ENCODE data around the gene UBE3A. TPM values are rescaled to one million over a fixed set of nuclear protein-coding genes. Genes with fewer than 3 reads are reported as not detected.
"Not testable (repeated sequence)": the region's sequence is repeated elsewhere in the genome, so short reads cannot be mapped to it uniquely, and the experiment has no call there.

The UBE3A gene
- total and polyA plus RNA-seq, 10 of the 15 experiments (the other 5 are each of a cell fraction or from before 2014, with no cell fraction given), result 29.4 to 82.9 (median 58.7) TPM

DNA sequence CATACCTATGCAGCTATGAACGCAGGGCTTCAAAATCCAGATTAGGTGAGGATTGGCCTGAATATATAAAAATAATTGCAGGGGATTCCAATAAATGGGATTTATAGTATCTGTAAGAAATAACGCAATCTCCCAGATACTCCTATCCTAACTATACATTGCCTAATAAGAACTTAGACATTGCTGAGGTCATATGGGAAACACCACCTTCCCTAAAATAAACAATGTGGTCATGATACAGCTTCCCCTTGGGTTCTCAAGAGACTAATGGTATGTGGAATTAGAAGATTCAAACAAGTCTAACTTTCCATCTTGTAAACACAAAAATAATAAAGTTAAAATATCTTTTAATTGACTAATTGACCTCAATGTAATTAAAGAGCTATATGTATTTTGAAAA lies 28.2 kb downstream of the UBE3A start:
- Histone ChIP-seq H3K27ac (ENCODE audit: control insufficient read depth, insufficient read depth) (no peak overlapping the region), H3K4me1 (ENCODE audit: control insufficient read depth, insufficient read depth, low read length) (no peaks in the 10 kb centered on the region), H3K4me3 (no peak overlapping the region), H3K9me3 (replicated peaks; ENCODE audit: control insufficient read depth, insufficient read depth, low read length) (peaks cover 8% of the 10 kb centered on the region), H4K20me1 (ENCODE audit: control insufficient read depth, insufficient read depth) (no peaks in the 10 kb centered on the region), H2AFZ (ENCODE audit: control insufficient read depth, low read depth, low read length) (no peak overlapping the region), H3K27me3 (replicated peaks in 1 of 2; ENCODE audit: control insufficient read depth in 2 of 2, insufficient read depth in 2 of 2, low read length in 1 of 2) (no peaks in the 10 kb centered on the region), H3K9ac (ENCODE audit: control insufficient read depth, insufficient read depth, low read length) (no peak overlapping the region), H3K79me2 (ENCODE audit: control insufficient read depth, insufficient read depth, low read length) (peaks cover 59% of the 10 kb centered on the region), H3K36me3 (ENCODE audit: control insufficient read depth in 2 of 2, insufficient read depth in 2 of 2, low read length in 1 of 2) (peaks cover 1 to 10% of the 10 kb centered on the region in 2 experiments; a peak in 3 of 4 replicates), H3K4me2 (ENCODE audit: control insufficient read depth, insufficient read depth) (no peak overlapping the region)
- BruUV-seq (replicated peaks), result no TSS peak
- ChIA-PET CTCF (interaction anchor here (1.2 kb wide), 1 partner anchor 25 kb away, joined by 5 read pairs; no protein-coding TSS in a partner anchor), RAD21 (ENCODE audit: unreplicated experiment) (interaction anchor here (0.8 to 1.6 kb wide), 5 partner anchors 15 to 31 kb away, joined by 3 to 5 read pairs (median 3); no protein-coding TSS in a partner anchor), POLR2A (interaction anchor here (0.9 to 1.4 kb wide), 2 partner anchors 9 to 12 kb away, joined by 3 to 4 read pairs; no protein-coding TSS in a partner anchor), SMC1A (ENCODE audit: uncharacterized antibody, unreplicated experiment) (interaction anchor here (0.7 to 2.1 kb wide), 4 partner anchors 14 to 25 kb away, joined by 3 to 6 read pairs (median 4); no protein-coding TSS in a partner anchor)
- 100% methylated on average over 2 of the region's 2 CpGs for WGBS (ENCODE audit: insufficient coverage, insufficient replicate concordance, low lambda C conversion rate, missing lambda C conversion rate)
- no peak for FAIRE-seq
- in situ Hi-C loops (cut with MboI), result no loop called here
- DNase-seq (ENCODE audit: low read depth, low spot score), result no peak
- no peak for ATAC-seq
- TF ChIP-seq TCF7 (IDR thresholded peaks at IDR 0.05; ENCODE audit: borderline replicate concordance) (no peak), ASH2L (IDR thresholded peaks at IDR 0.05; ENCODE audit: borderline replicate concordance, low read depth) (no peak), CHD4 (IDR thresholded peaks at IDR 0.05) (no peak), CHD1 (IDR thresholded peaks at IDR 0.05; ENCODE audit: low read depth, low read length) (no peak), NBN (IDR thresholded peaks at IDR 0.05) (no peak), NFYB (IDR thresholded peaks at IDR 0.05; ENCODE audit: insufficient read depth, low read depth, low read length) (no peak), SPI1 (IDR thresholded peaks at IDR 0.05; ENCODE audit: borderline replicate concordance, insufficient read depth, low read depth, low read length) (no peak), TCF12 (IDR thresholded peaks at IDR 0.05; ENCODE audit: low read depth, low read length) (no peak), MYC (IDR thresholded peaks at IDR 0.05; ENCODE audit: insufficient read depth, insufficient read length, insufficient replicate concordance, low read length, severe bottlenecking) (no peak), EZH2 (IDR thresholded peaks at IDR 0.05; ENCODE audit: borderline replicate concordance, control insufficient read depth, low read depth, low read length) (no peak), RBBP5 (conservative IDR thresholded peaks at IDR 0.05) (no peak)
- TF ChIP-seq, protein P1, sequence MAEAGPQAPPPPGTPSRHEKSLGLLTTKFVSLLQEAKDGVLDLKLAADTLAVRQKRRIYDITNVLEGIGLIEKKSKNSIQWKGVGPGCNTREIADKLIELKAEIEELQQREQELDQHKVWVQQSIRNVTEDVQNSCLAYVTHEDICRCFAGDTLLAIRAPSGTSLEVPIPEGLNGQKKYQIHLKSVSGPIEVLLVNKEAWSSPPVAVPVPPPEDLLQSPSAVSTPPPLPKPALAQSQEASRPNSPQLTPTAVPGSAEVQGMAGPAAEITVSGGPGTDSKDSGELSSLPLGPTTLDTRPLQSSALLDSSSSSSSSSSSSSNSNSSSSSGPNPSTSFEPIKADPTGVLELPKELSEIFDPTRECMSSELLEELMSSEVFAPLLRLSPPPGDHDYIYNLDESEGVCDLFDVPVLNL (IDR thresholded peaks at IDR 0.05; ENCODE audit: low read depth, low read length), result no peak
- intact Hi-C loops (cut with micrococcal nuclease; ENCODE audit: unreplicated experiment), result no loop called here

GRCh38 chr15:25409731-25410130 lies 29.1 kb downstream of the UBE3A start:
- RAD21 ChIA-PET (ENCODE audit: unreplicated experiment), result interaction anchor here (0.9 to 1.1 kb wide), 2 partner anchors 22 to 27 kb away, joined by 3 read pairs; no protein-coding TSS in a partner anchor
- DNase-seq (ENCODE audit: low read depth, low spot score); intact Hi-C loops (cut with micrococcal nuclease; ENCODE audit: unreplicated experiment); FAIRE-seq; H3K9ac ChIP-seq (ENCODE audit: control insufficient read depth, insufficient read depth, low read length); H2AFZ ChIP-seq (ENCODE audit: control insufficient read depth, low read depth, low read length); CTCF ChIA-PET; H3K4me3 ChIP-seq; H3K27ac ChIP-seq (ENCODE audit: control insufficient read depth, insufficient read depth); BruUV-seq (replicated peaks); ATAC-seq; H4K20me1 ChIP-seq (ENCODE audit: control insufficient read depth, insufficient read depth); H3K4me2 ChIP-seq (ENCODE audit: control insufficient read depth, insufficient read depth); H3K27me3 ChIP-seq (replicated peaks in 1 of 2; ENCODE audit: control insufficient read depth in 2 of 2, insufficient read depth in 2 of 2, low read length in 1 of 2); POLR2A ChIA-PET; H3K4me1 ChIP-seq (ENCODE audit: control insufficient read depth, insufficient read depth, low read length); in situ Hi-C loops (cut with MboI): not testable (repeated sequence)
- Histone ChIP-seq H3K9me3 (replicated peaks; ENCODE audit: control insufficient read depth, insufficient read depth, low read length) (peaks cover 11% of the 10 kb centered on the region), H3K79me2 (ENCODE audit: control insufficient read depth, insufficient read depth, low read length) (peaks cover 50% of the 10 kb centered on the region), H3K36me3 (ENCODE audit: control insufficient read depth in 2 of 2, insufficient read depth in 2 of 2, low read length in 1 of 2) (peaks cover 1 to 17% of the 10 kb centered on the region in 2 experiments; a peak in 3 of 4 replicates)
- SMC1A ChIA-PET (ENCODE audit: uncharacterized antibody, unreplicated experiment), result interaction anchor here (0.6 kb wide), 1 partner anchor 276 kb away, joined by 3 read pairs; no protein-coding TSS in a partner anchor
- WGBS (ENCODE audit: insufficient coverage, insufficient replicate concordance, low lambda C conversion rate, missing lambda C conversion rate), result 79% methylated on average over 3 of the region's 4 CpGs

Data from GM12878 (cell line).